OCI-LY7 (cell line): ENCODE measurements around the gene CYB5RL. TPM values are rescaled to one million over a fixed set of nuclear protein-coding genes. Genes with fewer than 3 reads are reported as not detected.

Experiments used
- BruUV-seq: library from RNA; stranded (reverse); fragments of 400-500 nt; replicated peaks from 2 replicates; lab custom pipeline; 2021; lab: Mats Ljungman, UMichigan
- CTCF ChIA-PET: fragments of 300-600 bp; sonication (Branson Sonifier 250); formaldehyde crosslinking; loops from one replicate; lab custom pipeline; 2022; ENCODE audit warnings: antibody characterized with exemption; ENCODE audit not compliant: unreplicated experiment; lab: Charles Lee
- POLR2A ChIA-PET: fragments of 300-600 bp; sonication (Branson Sonifier 250); formaldehyde crosslinking; loops from one replicate; lab custom pipeline; 2022; ENCODE audit warnings: antibody characterized with exemption; lab: Charles Lee
- DNase-seq: peaks from one replicate; pipeline ENCODE4 v3.0.0-alpha.2; 2015; ENCODE audit warnings: low spot score
- H2AFZ ChIP-seq: fragments of 200-600 bp; sonication (generic), shearing (Covaris generic); 2 replicates; pipeline ENCODE4 v1.6.1; 2014; ENCODE audit warnings: mild to moderate bottlenecking, antibody characterized with exemption, low read length, moderate library complexity
- H3K27ac ChIP-seq: fragments of 200-600 bp; sonication (generic); 2 replicates; pipeline ENCODE4 v1.5.1; 2014; ENCODE audit warnings: mixed run types, low read depth, mild to moderate bottlenecking, moderate library complexity, low read length, inconsistent platforms; ENCODE audit not compliant: poor library complexity, severe bottlenecking
- H3K36me3 ChIP-seq: fragments of 200-600 bp; sonication (generic); 2 replicates; pipeline ENCODE4 v1.6.1; 2014; ENCODE audit warnings: mild to moderate bottlenecking, antibody characterized with exemption, low read length, moderate library complexity, mixed read lengths; ENCODE audit not compliant: insufficient read depth
- H3K4me1 ChIP-seq: fragments of 200-600 bp; sonication (generic); 2 replicates; pipeline ENCODE4 v1.5.1; 2014; ENCODE audit warnings: mild to moderate bottlenecking, low read length; ENCODE audit not compliant: insufficient read depth, poor library complexity, severe bottlenecking
- H3K4me2 ChIP-seq: fragments of 200-600 bp; sonication (generic); 2 replicates; pipeline ENCODE4 v1.6.1; 2014; ENCODE audit warnings: mild to moderate bottlenecking, low read length
- H3K4me3 ChIP-seq: fragments of 200-600 bp; sonication (generic); 2 replicates; pipeline ENCODE4 v1.5.1; 2014; ENCODE audit warnings: mild to moderate bottlenecking, low read depth, low read length; ENCODE audit not compliant: poor library complexity, severe bottlenecking
- H3K79me2 ChIP-seq: fragments of 200-600 bp; sonication (generic); 2 replicates; pipeline ENCODE4 v1.6.1; 2016; ENCODE audit warnings: low read depth, mild to moderate bottlenecking, low read length, moderate library complexity, mixed read lengths; ENCODE audit not compliant: insufficient read depth
- H3K9me2 ChIP-seq: fragments of 200-600 bp; sonication (generic); 2 replicates; pipeline ENCODE4 v1.6.1; 2016; ENCODE audit warnings: mild to moderate bottlenecking, low read length, mixed read lengths; ENCODE audit not compliant: insufficient read depth
- H3K9me3 ChIP-seq: fragments of 200-600 bp; sonication (generic); 2 replicates; pipeline ENCODE4 v1.6.1; 2014; ENCODE audit warnings: mild to moderate bottlenecking, mixed run types, low read length, mixed read lengths
- H4K20me1 ChIP-seq: fragments of 200-600 bp; sonication (generic); 2 replicates; pipeline ENCODE4 v1.6.1; 2014; ENCODE audit warnings: mild to moderate bottlenecking, antibody characterized with exemption, low read length, moderate library complexity, mixed read lengths; ENCODE audit not compliant: insufficient read depth
- EZH2phosphoT487 ChIP-seq: fragments of 200-600 bp; sonication (generic); IDR thresholded peaks from 2 replicates; pipeline ENCODE4 v1.6.1; 2018; ENCODE audit warnings: low read depth, borderline replicate concordance, mild to moderate bottlenecking, mixed run types, antibody characterized with exemption, low read length, moderate library complexity, mixed read lengths
- intact Hi-C: fragments of 100-400 bp; cut with micrococcal nuclease; formaldehyde crosslinking; loops from one replicate; pipeline ENCODE4 v1.10.0; 2022; ENCODE audit not compliant: unreplicated experiment
- total RNA-seq, 2 experiments: library from RNA; depleted of rRNA in 1 of 2; stranded (reverse); fragments of >200 nt in 1 of 2; shearing (Covaris generic) in 1 of 2; gene quantifications; 2 replicates each; pipeline ENCODE4 v1.2.3, GENCODE V29; 2014 to 2022
- TF ChIP-seq, protein P1 (sequence below): fragments of 200-600 bp; sonication (generic); conservative IDR thresholded peaks from 2 replicates; pipeline ENCODE4 v1.5.1; 2014; ENCODE audit warnings: mild to moderate bottlenecking, antibody characterized with exemption, low read length, moderate library complexity, mixed read lengths

Gene CYB5RL
- total RNA-seq, 2 experiments from 2014 or later, result 10.4 to 20.6 TPM

DNA sequence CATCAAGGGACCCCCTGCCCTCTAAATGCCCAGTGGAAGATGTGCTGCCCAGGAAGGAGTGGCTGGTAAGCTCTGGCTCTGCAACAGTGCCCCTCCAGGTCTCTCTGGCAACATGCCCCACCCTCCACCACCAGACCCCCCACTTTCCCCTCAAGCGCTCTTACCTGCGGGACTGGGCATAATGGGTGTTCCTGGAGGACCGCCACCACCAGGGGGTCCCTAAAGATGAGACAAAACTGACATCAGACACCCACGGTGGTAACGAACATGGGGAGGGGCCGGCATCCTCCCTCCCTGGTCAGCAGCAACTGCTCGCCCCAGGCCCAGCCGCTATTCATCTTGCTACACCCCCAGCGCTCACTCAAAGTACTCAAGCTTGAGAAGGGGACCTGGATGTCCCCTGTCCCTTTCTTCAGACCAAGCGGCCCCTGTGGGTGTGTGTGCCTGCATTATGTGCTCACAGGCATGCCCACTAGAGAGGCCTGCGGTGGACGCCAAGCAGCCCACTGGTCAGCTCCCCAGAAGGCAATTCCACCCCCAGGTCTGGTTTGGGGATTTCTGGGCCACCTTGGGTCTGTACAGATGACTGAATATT, 41.0 kb upstream of the CYB5RL start:
- Histone ChIP-seq H3K27ac (no peak overlapping the region), H3K4me2 (no peak overlapping the region), H3K4me1 (no peaks in the 10 kb centered on the region), H3K9me2 (no peaks in the 10 kb centered on the region), H4K20me1 (no peaks in the 10 kb centered on the region), H3K36me3 (peaks cover 16% of the 10 kb centered on the region), H3K4me3 (no peak overlapping the region), H2AFZ (no peak overlapping the region), H3K79me2 (no peaks in the 10 kb centered on the region), H3K9me3 (no peaks in the 10 kb centered on the region)
- BruUV-seq, result no TSS peak
- CTCF ChIA-PET, result no interaction called here
- DNase-seq, result no peak
- no peak for TF ChIP-seq EZH2phosphoT487
- TF ChIP-seq, protein P1, sequence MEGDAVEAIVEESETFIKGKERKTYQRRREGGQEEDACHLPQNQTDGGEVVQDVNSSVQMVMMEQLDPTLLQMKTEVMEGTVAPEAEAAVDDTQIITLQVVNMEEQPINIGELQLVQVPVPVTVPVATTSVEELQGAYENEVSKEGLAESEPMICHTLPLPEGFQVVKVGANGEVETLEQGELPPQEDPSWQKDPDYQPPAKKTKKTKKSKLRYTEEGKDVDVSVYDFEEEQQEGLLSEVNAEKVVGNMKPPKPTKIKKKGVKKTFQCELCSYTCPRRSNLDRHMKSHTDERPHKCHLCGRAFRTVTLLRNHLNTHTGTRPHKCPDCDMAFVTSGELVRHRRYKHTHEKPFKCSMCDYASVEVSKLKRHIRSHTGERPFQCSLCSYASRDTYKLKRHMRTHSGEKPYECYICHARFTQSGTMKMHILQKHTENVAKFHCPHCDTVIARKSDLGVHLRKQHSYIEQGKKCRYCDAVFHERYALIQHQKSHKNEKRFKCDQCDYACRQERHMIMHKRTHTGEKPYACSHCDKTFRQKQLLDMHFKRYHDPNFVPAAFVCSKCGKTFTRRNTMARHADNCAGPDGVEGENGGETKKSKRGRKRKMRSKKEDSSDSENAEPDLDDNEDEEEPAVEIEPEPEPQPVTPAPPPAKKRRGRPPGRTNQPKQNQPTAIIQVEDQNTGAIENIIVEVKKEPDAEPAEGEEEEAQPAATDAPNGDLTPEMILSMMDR, result no peak
- intact Hi-C loops, result no loop called here
- POLR2A ChIA-PET, result no interaction called here

DNA sequence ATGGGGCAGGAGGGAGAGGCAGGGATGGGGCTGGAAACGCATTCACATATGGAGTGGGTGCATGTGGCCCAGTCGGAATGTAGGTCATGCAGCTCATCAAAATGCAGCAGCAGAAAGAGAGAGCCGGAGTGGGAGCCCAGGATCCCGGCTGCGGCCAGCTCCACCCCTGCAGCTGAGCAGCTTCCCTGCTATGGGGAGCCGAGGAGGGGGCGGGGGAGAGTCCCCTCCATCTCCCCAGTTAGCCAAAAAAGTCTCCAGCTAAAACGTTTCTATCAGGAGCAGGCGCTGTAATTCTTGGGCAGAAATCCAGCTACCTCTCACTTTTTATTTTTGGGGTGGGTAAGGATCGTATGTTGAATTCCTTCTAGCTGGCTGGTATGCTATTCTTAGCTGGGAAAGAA, 39.8 kb upstream of the CYB5RL start:
- H2AFZ ChIP-seq, result no peak overlapping the region
- ChIA-PET CTCF (no interaction called here), POLR2A (no interaction called here)
- intact Hi-C loops, result no loop called here
- TF ChIP-seq, protein P1, result no peak
- TF ChIP-seq EZH2phosphoT487, result no peak
- no peak overlapping the region for H3K4me3 ChIP-seq
- peaks cover 16% of the 10 kb centered on the region for H3K36me3 ChIP-seq
- H3K4me2 ChIP-seq, result no peak overlapping the region
- H3K9me2 ChIP-seq, result no peaks in the 10 kb centered on the region
- H3K9me3 ChIP-seq, result no peaks in the 10 kb centered on the region
- no peak for DNase-seq
- no peaks in the 10 kb centered on the region for H3K79me2 ChIP-seq
- BruUV-seq, result no TSS peak
- H4K20me1 ChIP-seq, result no peaks in the 10 kb centered on the region
- H3K27ac ChIP-seq, result no peak overlapping the region
- no peaks in the 10 kb centered on the region for H3K4me1 ChIP-seq

DNA sequence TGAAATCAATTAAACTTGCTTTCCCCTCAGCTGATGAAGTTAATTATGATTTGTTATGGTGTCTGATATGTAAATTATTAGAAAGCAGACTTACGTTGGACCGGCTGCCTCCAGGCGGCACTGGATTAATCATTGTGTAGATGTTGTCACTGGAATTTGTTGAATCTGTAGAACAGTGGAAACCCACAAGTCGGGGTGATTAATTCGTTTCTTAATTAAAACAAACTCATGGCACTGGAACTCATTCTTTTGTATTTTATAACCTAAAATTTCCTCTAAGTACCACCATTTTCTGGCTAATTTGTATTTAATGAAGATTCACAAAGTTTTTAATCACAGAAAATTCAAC, 39.2 kb upstream of the CYB5RL start:
- no peak overlapping the region for H3K27ac ChIP-seq
- H3K4me3 ChIP-seq, result no peak overlapping the region
- no peaks in the 10 kb centered on the region for H3K4me1 ChIP-seq
- CTCF ChIA-PET, result no interaction called here
- no peaks in the 10 kb centered on the region for H3K9me3 ChIP-seq
- intact Hi-C loops, result no loop called here
- no peaks in the 10 kb centered on the region for H4K20me1 ChIP-seq
- POLR2A ChIA-PET, result no interaction called here
- no peaks in the 10 kb centered on the region for H3K79me2 ChIP-seq
- TF ChIP-seq, protein P1, result no peak
- no peak for TF ChIP-seq EZH2phosphoT487
- no peak overlapping the region for H2AFZ ChIP-seq
- H3K4me2 ChIP-seq, result no peak overlapping the region
- no peak for DNase-seq
- no peaks in the 10 kb centered on the region for H3K9me2 ChIP-seq
- no TSS peak for BruUV-seq
- H3K36me3 ChIP-seq, result peaks cover 16% of the 10 kb centered on the region
